HepG2 (cell line): Measurements from ENCODE around the gene RGSL1.

Experiments
- CREB1 ChIP-seq, 2 experiments: fragments of 450-650 bp in 1 of 2; IDR thresholded peaks; 2 replicates each; pipeline ENCODE4 v1.6.1; 2016 to 2017; ENCODE audit warnings: control low read depth in 1 of 2, mild to moderate bottlenecking in 1 of 2, missing compliant biosample characterization in 1 of 2, missing genetic modification characterization in 1 of 2
- DNMT3B ChIP-seq: conservative IDR thresholded peaks from 2 replicates; pipeline ENCODE4 v1.6.1; 2016; ENCODE audit warnings: missing biosample characterization, control low read depth
- ESRRA ChIP-seq: sonication (generic); formaldehyde crosslinking; IDR thresholded peaks from 2 replicates; pipeline ENCODE4 v1.5.1; 2020; ENCODE audit warnings: mild to moderate bottlenecking, low read depth, missing genetic modification reagents
- HDAC2 ChIP-seq: sonication (generic); formaldehyde crosslinking; IDR thresholded peaks from 2 replicates; pipeline ENCODE4 v1.4.0; 2020; ENCODE audit warnings: missing genetic modification reagents
- NRL ChIP-seq: sonication (generic); formaldehyde crosslinking; IDR thresholded peaks from 2 replicates; pipeline ENCODE4 v1.5.0; 2020; ENCODE audit warnings: missing genetic modification reagents, mild to moderate bottlenecking, moderate library complexity, borderline replicate concordance
- POLR2A ChIP-seq, 2 experiments: IDR thresholded peaks; 2 replicates each; pipeline ENCODE4 v1.6.1; 2011; ENCODE audit warnings: low read depth in 2 of 2, low read length in 2 of 2, mild to moderate bottlenecking in 1 of 2, moderate library complexity in 1 of 2; ENCODE audit not compliant: insufficient read depth in 1 of 2
- ZEB1 ChIP-seq: IDR thresholded peaks from 2 replicates; pipeline ENCODE4 v1.6.1; 2012; ENCODE audit warnings: mild to moderate bottlenecking, low read depth, inconsistent platforms; ENCODE audit not compliant: insufficient replicate concordance
- ZNF501 ChIP-seq: sonication (generic); formaldehyde crosslinking; IDR thresholded peaks from 2 replicates; pipeline ENCODE4 v1.5.1; 2020; ENCODE audit warnings: mild to moderate bottlenecking, moderate library complexity, missing genetic modification reagents
- ZNF816 ChIP-seq: sonication (generic); formaldehyde crosslinking; IDR thresholded peaks from 2 replicates; pipeline ENCODE4 v1.8.0; 2022; ENCODE audit warnings: missing genetic modification reagents, mild to moderate bottlenecking, borderline replicate concordance
- ZSCAN20 ChIP-seq: sonication (generic); formaldehyde crosslinking; IDR thresholded peaks from 2 replicates; pipeline ENCODE4 v1.4.0; 2020; ENCODE audit warnings: missing genetic modification reagents, mild to moderate bottlenecking, borderline replicate concordance
- TF ChIP-seq, protein P1 (sequence below): IDR thresholded peaks from 2 replicates; pipeline ENCODE4 v1.6.1; 2016; ENCODE audit warnings: control low read depth
- TF ChIP-seq, protein P2 (sequence below): sonication (generic); formaldehyde crosslinking; IDR thresholded peaks from 2 replicates; pipeline ENCODE4 v1.5.0; 2020; ENCODE audit warnings: mild to moderate bottlenecking, missing genetic modification reagents, moderate library complexity
- TF ChIP-seq, protein P3 (sequence below): sonication (generic); formaldehyde crosslinking; IDR thresholded peaks from 2 replicates; pipeline ENCODE4 v1.4.0; 2020; ENCODE audit warnings: mild to moderate bottlenecking, missing genetic modification reagents
- TF ChIP-seq, protein P4 (sequence below): sonication (generic); formaldehyde crosslinking; conservative IDR thresholded peaks from 2 replicates; pipeline ENCODE4 v1.4.0; 2020; ENCODE audit warnings: missing genetic modification reagents

DNA sequence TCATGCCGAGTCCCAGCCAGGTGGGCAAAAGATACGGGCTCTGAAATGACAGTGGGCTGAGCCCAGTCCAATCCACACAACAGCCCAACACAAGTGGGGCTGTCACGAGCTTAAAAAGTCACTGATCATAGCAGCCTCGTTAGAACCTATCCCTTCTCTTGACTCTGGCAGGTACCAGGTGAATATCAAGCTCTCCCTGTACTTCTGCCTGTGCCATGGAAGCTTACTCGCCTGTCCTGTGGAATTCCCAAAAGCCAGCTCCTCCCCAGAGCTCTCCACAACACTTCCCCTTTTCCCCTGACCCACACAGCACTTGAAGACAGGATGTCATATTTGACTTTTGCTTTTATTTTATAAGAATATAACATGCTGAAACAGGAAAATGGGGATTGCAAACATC lies 148.3 kb downstream of the RGSL1 start:
- no peak for TF ChIP-seq ZNF501 (CRISPR knock-in tag)
- no peak for TF ChIP-seq CREB1 (IDR thresholded peaks at IDR 0.05)
- no peak for TF ChIP-seq CREB1 (CRISPR knock-in tag; IDR thresholded peaks at IDR 0.05)
- no peak for TF ChIP-seq ZSCAN20 (CRISPR knock-in tag)
- no peak for TF ChIP-seq DNMT3B (CRISPR knock-in tag)
- TF ChIP-seq ESRRA (CRISPR knock-in tag) = no peak
- TF ChIP-seq, protein P1, sequence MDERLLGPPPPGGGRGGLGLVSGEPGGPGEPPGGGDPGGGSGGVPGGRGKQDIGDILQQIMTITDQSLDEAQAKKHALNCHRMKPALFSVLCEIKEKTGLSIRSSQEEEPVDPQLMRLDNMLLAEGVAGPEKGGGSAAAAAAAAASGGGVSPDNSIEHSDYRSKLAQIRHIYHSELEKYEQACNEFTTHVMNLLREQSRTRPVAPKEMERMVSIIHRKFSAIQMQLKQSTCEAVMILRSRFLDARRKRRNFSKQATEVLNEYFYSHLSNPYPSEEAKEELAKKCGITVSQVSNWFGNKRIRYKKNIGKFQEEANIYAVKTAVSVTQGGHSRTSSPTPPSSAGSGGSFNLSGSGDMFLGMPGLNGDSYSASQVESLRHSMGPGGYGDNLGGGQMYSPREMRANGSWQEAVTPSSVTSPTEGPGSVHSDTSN (CRISPR knock-in tag) = no peak
- TF ChIP-seq ZNF816 (CRISPR knock-in tag) = no peak
- TF ChIP-seq POLR2A (IDR thresholded peaks at IDR 0.05; ENCODE audit: insufficient read depth in 1 of 2, low read depth in 2 of 2, low read length in 2 of 2) = no peak
- no peak for TF ChIP-seq HDAC2
- no peak for TF ChIP-seq NRL
- TF ChIP-seq ZEB1 = no peak
- TF ChIP-seq, protein P2, sequence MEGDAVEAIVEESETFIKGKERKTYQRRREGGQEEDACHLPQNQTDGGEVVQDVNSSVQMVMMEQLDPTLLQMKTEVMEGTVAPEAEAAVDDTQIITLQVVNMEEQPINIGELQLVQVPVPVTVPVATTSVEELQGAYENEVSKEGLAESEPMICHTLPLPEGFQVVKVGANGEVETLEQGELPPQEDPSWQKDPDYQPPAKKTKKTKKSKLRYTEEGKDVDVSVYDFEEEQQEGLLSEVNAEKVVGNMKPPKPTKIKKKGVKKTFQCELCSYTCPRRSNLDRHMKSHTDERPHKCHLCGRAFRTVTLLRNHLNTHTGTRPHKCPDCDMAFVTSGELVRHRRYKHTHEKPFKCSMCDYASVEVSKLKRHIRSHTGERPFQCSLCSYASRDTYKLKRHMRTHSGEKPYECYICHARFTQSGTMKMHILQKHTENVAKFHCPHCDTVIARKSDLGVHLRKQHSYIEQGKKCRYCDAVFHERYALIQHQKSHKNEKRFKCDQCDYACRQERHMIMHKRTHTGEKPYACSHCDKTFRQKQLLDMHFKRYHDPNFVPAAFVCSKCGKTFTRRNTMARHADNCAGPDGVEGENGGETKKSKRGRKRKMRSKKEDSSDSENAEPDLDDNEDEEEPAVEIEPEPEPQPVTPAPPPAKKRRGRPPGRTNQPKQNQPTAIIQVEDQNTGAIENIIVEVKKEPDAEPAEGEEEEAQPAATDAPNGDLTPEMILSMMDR = no peak
- TF ChIP-seq, protein P3, sequence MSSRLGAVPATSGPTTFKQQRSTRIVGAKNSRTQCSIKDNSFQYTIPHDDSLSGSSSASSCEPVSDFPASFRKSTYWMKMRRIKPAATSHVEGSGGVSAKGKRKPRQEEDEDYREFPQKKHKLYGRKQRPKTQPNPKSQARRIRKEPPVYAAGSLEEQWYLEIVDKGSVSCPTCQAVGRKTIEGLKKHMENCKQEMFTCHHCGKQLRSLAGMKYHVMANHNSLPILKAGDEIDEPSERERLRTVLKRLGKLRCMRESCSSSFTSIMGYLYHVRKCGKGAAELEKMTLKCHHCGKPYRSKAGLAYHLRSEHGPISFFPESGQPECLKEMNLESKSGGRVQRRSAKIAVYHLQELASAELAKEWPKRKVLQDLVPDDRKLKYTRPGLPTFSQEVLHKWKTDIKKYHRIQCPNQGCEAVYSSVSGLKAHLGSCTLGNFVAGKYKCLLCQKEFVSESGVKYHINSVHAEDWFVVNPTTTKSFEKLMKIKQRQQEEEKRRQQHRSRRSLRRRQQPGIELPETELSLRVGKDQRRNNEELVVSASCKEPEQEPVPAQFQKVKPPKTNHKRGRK = no peak
- TF ChIP-seq, protein P4, sequence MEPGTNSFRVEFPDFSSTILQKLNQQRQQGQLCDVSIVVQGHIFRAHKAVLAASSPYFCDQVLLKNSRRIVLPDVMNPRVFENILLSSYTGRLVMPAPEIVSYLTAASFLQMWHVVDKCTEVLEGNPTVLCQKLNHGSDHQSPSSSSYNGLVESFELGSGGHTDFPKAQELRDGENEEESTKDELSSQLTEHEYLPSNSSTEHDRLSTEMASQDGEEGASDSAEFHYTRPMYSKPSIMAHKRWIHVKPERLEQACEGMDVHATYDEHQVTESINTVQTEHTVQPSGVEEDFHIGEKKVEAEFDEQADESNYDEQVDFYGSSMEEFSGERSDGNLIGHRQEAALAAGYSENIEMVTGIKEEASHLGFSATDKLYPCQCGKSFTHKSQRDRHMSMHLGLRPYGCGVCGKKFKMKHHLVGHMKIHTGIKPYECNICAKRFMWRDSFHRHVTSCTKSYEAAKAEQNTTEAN = no peak
